Lower leg skin (tissue), 3 donors: ENCODE measurements around the gene DACT2.

Experiments
- POLR2A ChIP-seq, 2 donors: fragments of 450-650 bp; IDR thresholded peaks; one replicate each; pipeline ENCODE4 v1.6.1; 2016 to 2017; ENCODE audit warnings: antibody characterized with exemption in 2 of 2, mild to moderate bottlenecking in 1 of 2, moderate library complexity in 1 of 2
- TF ChIP-seq, protein P1 (sequence below), 3 donors: fragments of 450-650 bp; IDR thresholded peaks; one replicate each; pipeline ENCODE4 v1.5.1; 2016; ENCODE audit warnings: antibody characterized with exemption in 3 of 3, mild to moderate bottlenecking in 3 of 3, moderate library complexity in 2 of 3

DNA sequence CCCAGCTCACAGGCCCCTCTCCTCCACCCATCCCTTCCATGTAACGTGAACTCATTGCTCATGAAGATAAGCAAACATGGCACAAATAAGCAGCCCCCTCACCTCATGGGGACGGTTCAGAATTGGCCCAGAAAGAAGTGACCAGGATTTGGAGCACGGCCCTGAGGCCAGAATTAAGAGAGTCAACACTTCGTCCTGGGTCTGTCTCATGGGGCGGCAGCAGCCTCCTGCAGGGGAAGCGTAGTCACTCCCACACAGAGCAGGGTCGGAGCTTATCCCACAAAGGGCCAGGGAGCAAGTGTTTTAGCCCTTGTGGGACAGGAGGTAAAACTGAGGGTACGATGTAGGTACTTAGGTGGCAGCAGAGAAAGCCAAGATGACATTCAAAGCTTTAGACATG lies 28.6 kb upstream of the DACT2 start:
- TF ChIP-seq POLR2A (IDR thresholded peaks at IDR 0.05), result no peak
- TF ChIP-seq, protein P1, sequence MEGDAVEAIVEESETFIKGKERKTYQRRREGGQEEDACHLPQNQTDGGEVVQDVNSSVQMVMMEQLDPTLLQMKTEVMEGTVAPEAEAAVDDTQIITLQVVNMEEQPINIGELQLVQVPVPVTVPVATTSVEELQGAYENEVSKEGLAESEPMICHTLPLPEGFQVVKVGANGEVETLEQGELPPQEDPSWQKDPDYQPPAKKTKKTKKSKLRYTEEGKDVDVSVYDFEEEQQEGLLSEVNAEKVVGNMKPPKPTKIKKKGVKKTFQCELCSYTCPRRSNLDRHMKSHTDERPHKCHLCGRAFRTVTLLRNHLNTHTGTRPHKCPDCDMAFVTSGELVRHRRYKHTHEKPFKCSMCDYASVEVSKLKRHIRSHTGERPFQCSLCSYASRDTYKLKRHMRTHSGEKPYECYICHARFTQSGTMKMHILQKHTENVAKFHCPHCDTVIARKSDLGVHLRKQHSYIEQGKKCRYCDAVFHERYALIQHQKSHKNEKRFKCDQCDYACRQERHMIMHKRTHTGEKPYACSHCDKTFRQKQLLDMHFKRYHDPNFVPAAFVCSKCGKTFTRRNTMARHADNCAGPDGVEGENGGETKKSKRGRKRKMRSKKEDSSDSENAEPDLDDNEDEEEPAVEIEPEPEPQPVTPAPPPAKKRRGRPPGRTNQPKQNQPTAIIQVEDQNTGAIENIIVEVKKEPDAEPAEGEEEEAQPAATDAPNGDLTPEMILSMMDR (IDR thresholded peaks at IDR 0.05), result no peak
